Stomach (tissue), 9 donors: ENCODE measurements around the gene KDM4E. TPM values are rescaled to one million over a fixed set of nuclear protein-coding genes. Genes with fewer than 3 reads are reported as not detected.

ENCODE experiments used
- DNase-seq, 2 donors: peaks; one replicate each; pipeline versions ENCODE4 v3.0.0 to v3.0.0-alpha.2; 2013 to 2019
- H3K27ac ChIP-seq, 5 donors: fragments of 200-600 bp in 4 of 5; sonication (generic) in 4 of 5; one replicate each; pipeline ENCODE4 v1.5.1; 2013 to 2019; ENCODE audit warnings: mild to moderate bottlenecking in 1 of 5, moderate library complexity in 1 of 5
- H3K27me3 ChIP-seq, 3 donors: fragments of 200-600 bp; sonication (generic); one replicate each; pipeline ENCODE4 v1.5.1; 2017 to 2019; ENCODE audit warnings: mixed run types in 1 of 3
- H3K36me3 ChIP-seq, 4 donors: fragments of 200-600 bp; sonication (generic); 1 replicate in 3 of 4; 2 replicates in 1 of 4; pipeline ENCODE4 v1.5.1; 2016 to 2019
- H3K4me1 ChIP-seq, 4 donors: fragments of 200-600 bp; sonication (generic); one replicate each; pipeline ENCODE4 v1.5.1; 2016 to 2019
- H3K4me3 ChIP-seq, 4 donors: fragments of 200-600 bp; sonication (generic) in 3 of 4; one replicate each; pipeline ENCODE4 v1.5.1; 2016 to 2019; ENCODE audit warnings: mild to moderate bottlenecking in 1 of 4
- H3K9me3 ChIP-seq, 4 donors: fragments of 200-600 bp; sonication (generic); one replicate each; pipeline ENCODE4 v1.5.1; 2016 to 2019
- CTCF ChIP-seq, 7 experiments: fragments of 450-650 bp in 4 of 7; fragments of 200-600 bp in 3 of 7; sonication (generic) in 3 of 7; IDR thresholded peaks; one replicate each; pipeline ENCODE4 v1.5.1; 2016 to 2019; ENCODE audit warnings: antibody characterized with exemption in 7 of 7, control low read depth in 2 of 7, mild to moderate bottlenecking in 1 of 7
- EP300 ChIP-seq: sonication (generic); formaldehyde crosslinking; IDR thresholded peaks from one replicate; pipeline ENCODE4 v1.6.1; 2017; ENCODE audit warnings: antibody characterized with exemption
- POLR2A ChIP-seq, 4 donors: fragments of 450-650 bp; IDR thresholded peaks; one replicate each; pipeline ENCODE4 v1.6.1; 2016; ENCODE audit warnings: antibody characterized with exemption in 4 of 4, control low read depth in 2 of 4, mild to moderate bottlenecking in 1 of 4, moderate library complexity in 1 of 4
- POLR2AphosphoS5 ChIP-seq, 3 donors: sonication (generic); formaldehyde crosslinking; IDR thresholded peaks; one replicate each; pipeline ENCODE4 v1.6.1; 2016; ENCODE audit warnings: antibody characterized with exemption in 3 of 3
- WGBS, 5 donors: extraction: QIAGEN DNeasy Blood & Tissue Kit in 3 of 5; methylation state at CpG; one replicate each; pipeline versions ENCODE4 v1.1.5 to v1.1.7; 2013 to 2018; 5-methylcytosine and 5-hydroxymethylcytosine counted together
- intact Hi-C: fragments of 100-400 bp; cut with DNase I; formaldehyde crosslinking; loops from one replicate; pipeline ENCODE4 v1.15.1; 2023; ENCODE audit warnings: low total_unique reads
- polyA plus RNA-seq, 3 donors: library from polyadenylated mRNA; stranded (reverse); fragments of 200-250 nt; gene quantifications; one replicate each; pipeline ENCODE4 v1.2.3, GENCODE V29; 2013
- total RNA-seq, 5 donors: library from RNA; depleted of rRNA; stranded (reverse); fragments of >200 nt; gene quantifications; one replicate each; pipeline versions ENCODE4 v1.1.0 to v1.2.3, GENCODE V29; 2014 to 2016
- donor health status: healthy with polysubstance abuse.
- donor health status: Bipolar disorder and iron deficiency.
- donor health status: healthy.

The KDM4E gene
- total and polyA plus RNA-seq, 8 donors: not detected

GRCh38 chr11:95055283-95055897, 30.3 kb downstream of the KDM4E start:
- H3K27ac ChIP-seq: no peak overlapping the region
- no peak for DNase-seq
- no peaks in the 10 kb centered on the region for H3K9me3 ChIP-seq
- H3K36me3 ChIP-seq: no peaks in the 10 kb centered on the region
- no peak for TF ChIP-seq POLR2AphosphoS5 (IDR thresholded peaks at IDR 0.05)
- no peak for TF ChIP-seq CTCF (IDR thresholded peaks at IDR 0.05)
- TF ChIP-seq EP300: no peak
- TF ChIP-seq POLR2A (IDR thresholded peaks at IDR 0.05): no peak
- no peaks in the 10 kb centered on the region for H3K4me1 ChIP-seq
- 39 to 45% (median 44%) methylated on average over 2 of the region's 2 CpGs for WGBS, 5 donors
- no peak overlapping the region for H3K4me3 ChIP-seq
- H3K27me3 ChIP-seq: peaks cover 0 to 12% (median 0%) of the 10 kb centered on the region in 3 donors
- intact Hi-C loops: no loop called here

GRCh38 chr11:95057959-95058358, 32.9 kb downstream of the KDM4E start:
- Histone ChIP-seq H3K27ac (no peak overlapping the region), H3K4me1 (no peaks in the 10 kb centered on the region), H3K36me3 (no peaks in the 10 kb centered on the region), H3K27me3 (peaks cover 0 to 10% (median 0%) of the 10 kb centered on the region in 3 donors), H3K9me3 (no peaks in the 10 kb centered on the region), H3K4me3 (no peak overlapping the region)
- TF ChIP-seq POLR2AphosphoS5 (IDR thresholded peaks at IDR 0.05) (no peak), CTCF (IDR thresholded peaks at IDR 0.05) (no peak), POLR2A (IDR thresholded peaks at IDR 0.05) (no peak), EP300 (no peak)
- WGBS, 5 donors: 92 to 96% (median 95%) methylated on average over 8 of the region's 8 CpGs
- no peak for DNase-seq
- intact Hi-C loops: no loop called here

GRCh38 chr11:95058621-95059020, 33.6 kb downstream of the KDM4E start:
- H3K36me3 ChIP-seq: no peaks in the 10 kb centered on the region
- peaks cover 0 to 7% (median 0%) of the 10 kb centered on the region in 3 donors for H3K27me3 ChIP-seq
- H3K27ac ChIP-seq: no peak overlapping the region
- no peaks in the 10 kb centered on the region for H3K9me3 ChIP-seq
- H3K4me1 ChIP-seq: no peaks in the 10 kb centered on the region
- no peak overlapping the region for H3K4me3 ChIP-seq
- WGBS, 5 donors: 73 to 92% (median 82%) methylated on average over 1 of the region's 1 CpG
- TF ChIP-seq POLR2AphosphoS5 (IDR thresholded peaks at IDR 0.05) (no peak), CTCF (IDR thresholded peaks at IDR 0.05) (no peak), POLR2A (IDR thresholded peaks at IDR 0.05) (no peak), EP300 (no peak)
- DNase-seq: no peak
- intact Hi-C loops: no loop called here

- Histone ChIP-seq H3K36me3 (no peaks in the 10 kb centered on the region), H3K27ac (no peak overlapping the region), H3K9me3 (no peaks in the 10 kb centered on the region), H3K4me1 (no peaks in the 10 kb centered on the region), H3K27me3 (peaks cover 0 to 3% (median 0%) of the 10 kb centered on the region in 3 donors), H3K4me3 (no peak overlapping the region)
- TF ChIP-seq EP300 (no peak), POLR2A (IDR thresholded peaks at IDR 0.05) (no peak), POLR2AphosphoS5 (IDR thresholded peaks at IDR 0.05) (no peak), CTCF (IDR thresholded peaks at IDR 0.05) (no peak)
- WGBS, 5 donors: 82 to 91% (median 85%) methylated on average over 6 of the region's 6 CpGs
- intact Hi-C loops: no loop called here
- DNase-seq: no peak
Observed at GRCh38 chr11:95059046-95059445, 34.0 kb downstream of the KDM4E start.
